Activated effector memory CD4-positive, alpha-beta T cell treated with Interleukin-2 at 50 U/mL for 16 hours (primary cell): ENCODE data around the gene NEK6.

Experiments
- DNase-seq: peaks from one replicate; pipeline ENCODE4 v3.0.0-alpha.2; 2020

The NEK6 gene

DNA sequence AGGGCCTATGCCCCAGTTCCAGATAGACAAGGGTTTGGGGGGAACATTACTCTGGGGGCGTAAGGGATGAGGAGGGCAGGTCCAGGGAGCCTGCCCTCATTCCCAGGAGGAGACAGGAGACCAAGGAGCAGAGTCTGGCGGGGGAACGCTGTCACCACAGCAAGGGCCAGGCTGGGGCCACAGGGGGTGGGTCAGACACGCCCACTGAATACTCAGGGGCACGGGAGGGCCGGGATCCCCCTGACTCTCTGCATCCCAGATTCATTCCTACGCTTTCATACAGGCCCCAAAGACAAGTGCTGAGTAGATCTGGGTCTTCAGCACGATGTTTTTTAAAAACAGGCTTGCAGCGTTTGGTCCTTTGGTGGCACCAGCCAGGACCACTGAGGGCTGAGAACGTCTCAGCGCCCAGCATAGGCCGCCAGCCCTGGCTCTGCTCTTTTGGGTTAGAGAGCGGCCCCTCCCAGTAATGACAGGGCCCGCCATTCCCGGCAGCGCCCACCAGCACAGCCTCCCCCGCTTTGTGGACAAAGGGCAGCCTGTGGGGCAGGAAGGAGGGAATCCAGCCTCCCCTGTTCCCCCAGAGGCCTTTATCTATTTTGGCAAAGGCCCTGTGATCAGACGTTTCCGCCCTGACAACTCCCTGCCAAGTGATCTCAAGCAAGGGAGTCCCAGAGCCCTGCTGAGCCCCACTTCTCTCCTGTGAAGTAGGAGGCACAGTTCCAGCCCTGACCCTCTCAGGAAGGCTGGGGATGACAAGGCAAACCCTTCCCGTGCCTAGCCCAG is 24.9 kb downstream of the NEK6 start:
- no peak for DNase-seq

GRCh38 chr9:124283228-124283814 is 25.6 kb downstream of the NEK6 start:
- DNase-seq: no peak

DNA sequence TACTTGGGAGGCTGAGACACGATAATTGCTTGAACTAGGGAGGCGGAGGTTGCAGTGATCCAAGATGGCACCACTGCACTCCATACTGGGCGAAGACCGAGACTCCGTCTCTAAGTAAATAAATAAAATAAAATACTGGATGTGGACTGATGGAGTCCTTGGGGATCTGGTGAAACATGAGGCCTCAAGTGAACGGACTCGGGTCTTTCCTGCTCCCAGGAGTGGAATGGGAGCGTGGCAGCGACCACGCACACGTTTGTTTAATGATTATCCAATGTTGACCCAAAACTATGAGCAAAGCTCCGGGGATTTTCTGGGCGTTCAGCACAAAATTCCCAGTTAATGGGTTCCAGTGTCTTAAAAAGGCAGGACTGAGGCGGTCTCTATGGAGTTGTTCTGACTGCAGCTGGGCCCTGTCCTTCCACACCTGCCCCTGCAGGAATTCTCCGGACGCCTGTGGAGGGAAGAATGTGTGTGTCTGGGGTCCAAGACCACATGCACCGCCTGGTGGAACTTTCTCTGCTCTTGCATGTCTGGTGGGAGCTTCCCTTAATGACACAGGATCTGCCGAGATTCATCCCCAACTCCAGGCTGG is 26.6 kb downstream of the NEK6 start:
- no peak for DNase-seq

DNA sequence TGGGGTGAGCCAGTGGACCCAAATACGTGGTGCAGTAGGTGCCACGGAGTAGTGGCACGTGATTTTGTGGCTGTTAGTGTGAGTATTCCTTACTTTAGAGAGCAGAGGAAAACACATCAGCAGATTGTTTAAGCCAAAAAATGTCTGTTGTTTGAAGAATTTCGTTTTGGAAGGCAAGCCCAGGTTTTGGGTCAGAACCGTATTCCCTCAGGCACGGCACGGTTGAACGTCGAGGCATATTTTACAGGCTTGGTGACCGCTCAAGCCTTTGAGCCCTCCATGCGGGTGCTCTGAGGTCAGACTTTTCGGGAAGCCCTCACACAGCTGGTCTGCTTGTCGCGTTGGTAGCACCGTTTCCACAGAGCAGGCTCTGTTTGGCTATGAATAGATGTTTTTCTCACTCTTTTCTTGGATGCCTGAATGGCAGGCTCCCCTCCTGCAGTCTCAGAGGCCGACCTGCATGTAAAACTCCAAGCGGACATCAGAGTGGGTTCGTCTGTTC is 27.2 kb downstream of the NEK6 start:
- no peak for DNase-seq

- DNase-seq: no peak
Measured at GRCh38 chr9:124285490-124285889, 27.7 kb downstream of the NEK6 start.

DNA sequence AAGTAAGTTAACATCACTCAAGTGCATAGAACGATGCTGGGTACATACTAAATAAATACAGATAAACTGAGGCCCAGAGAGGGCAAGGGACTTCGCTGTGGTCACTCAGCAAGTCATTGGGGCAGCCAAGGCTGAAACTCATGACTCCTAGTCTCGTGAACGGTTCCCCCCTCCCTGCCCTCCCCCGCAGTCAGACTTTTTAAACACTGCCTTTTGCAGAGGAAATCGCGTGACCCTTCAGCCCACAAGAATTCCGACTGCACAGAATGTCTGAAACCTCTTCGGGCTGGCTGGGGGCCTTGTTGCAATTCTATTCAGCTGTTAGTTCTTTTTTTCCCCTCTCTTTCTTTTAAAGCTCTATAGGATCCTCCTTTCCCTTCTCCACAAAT is 28.1 kb downstream of the NEK6 start:
- peak; percentile 33 for DNase-seq

DNA sequence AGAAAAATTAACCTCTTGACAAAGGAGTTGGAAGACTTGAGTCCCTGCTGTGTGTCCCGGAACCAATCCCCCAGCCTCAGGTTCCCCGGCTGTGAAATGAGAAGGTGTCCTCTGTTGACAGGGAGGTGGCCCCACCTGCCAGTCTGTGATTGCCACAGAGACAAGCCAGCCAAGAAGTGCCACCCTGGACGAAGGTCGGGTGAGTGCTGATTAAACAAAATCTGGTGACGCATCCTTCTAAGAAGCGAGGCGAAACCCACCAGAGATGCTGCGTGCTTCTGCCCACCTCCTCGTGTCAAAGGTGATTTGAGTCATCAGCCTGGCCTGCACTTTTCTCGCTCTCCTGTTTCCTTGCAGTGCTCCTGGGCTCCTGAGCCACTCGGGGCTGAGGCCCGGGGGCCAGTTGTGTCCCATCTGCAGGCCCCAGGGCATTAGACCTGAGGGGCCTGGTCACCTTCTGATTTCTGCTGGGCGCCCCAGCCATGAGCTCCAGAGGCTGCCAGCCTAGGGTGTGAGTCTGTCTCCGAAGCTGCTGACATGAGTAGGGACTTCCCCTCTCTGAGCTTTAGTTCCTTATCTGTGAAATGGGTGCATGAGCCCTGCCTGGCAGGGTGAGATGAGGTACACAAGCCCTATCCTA is 28.7 kb downstream of the NEK6 start:
- DNase-seq: peak; percentile 42

- no peak for DNase-seq
Measured at GRCh38 chr9:124290053-124290591, 32.4 kb downstream of the NEK6 start.

- no peak for DNase-seq
Measured at GRCh38 chr9:124290743-124291554, 33.2 kb downstream of the NEK6 start.

DNA sequence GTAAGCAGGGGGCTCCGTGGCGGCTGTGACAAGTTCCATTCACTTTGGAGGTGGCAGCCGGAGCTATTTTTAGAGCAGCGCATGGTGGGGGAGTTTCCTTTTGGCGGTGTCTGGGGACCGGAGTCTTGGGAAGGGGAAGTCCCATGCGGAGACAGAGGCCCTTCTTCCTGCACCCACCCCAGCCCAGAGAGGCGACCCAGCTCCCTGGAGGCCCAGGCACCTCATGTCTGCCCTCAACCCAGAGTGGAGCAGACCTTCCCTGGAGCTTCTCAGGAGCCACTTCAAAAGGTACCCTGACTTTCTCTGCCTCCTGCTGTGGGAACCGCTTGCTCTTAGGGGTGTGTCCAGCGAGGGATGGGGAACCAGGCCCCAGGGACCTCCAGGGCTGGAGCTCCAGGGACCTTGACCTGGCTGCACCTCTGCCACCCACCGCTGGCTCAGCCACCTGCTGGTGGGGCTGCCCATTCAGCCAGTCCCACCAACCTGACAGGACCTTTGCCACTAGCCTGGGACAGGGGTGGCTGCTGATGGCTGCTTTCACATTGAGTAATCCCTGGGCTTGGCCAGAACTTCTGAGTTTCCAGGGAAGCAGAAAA is 34.1 kb downstream of the NEK6 start:
- DNase-seq: no peak

DNA sequence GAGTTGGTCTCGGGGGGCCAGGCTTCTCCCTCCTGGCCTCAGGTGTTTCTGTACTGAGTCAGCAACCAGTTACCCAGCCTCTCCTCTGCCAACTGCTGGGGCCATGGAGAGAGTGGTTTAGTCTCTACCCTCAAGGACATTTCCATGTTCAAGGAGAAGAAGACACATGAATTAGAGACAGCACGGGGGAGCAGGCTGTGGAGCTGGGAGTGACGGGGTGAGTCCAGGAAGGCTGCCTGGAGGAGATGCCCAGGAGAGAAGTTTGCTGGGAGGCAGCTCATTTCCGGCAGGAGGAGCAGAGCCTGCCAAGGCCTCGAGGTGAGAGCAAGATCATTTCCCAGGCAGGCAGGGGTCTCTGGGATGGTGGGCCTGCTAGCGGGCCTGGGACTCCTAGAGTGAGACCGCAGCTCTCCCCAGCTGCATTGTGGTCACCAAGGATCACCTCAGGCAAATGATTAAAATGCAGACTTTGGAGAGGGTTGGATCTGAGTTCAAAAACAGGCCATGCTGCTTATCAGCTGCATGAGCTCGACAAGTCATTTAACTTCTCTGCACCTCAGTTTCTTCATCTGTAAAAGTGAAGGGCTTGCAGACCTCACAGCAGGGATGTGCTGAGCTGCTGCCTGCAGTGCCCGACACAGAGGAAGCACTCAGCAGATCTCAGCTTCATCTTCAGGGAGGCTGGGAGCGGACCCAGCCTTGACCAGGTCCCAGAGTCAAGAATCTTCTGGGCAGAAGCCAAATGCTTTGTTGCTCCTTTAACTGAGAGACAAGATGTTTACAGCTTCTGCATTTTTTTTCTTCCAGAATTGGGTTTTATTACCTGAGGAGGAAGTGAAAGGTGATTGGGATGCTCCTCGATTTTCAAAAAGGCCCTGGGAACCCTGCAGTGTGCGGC is 35.2 kb downstream of the NEK6 start:
- DNase-seq: no peak

GRCh38 chr9:124293718-124294506 is 36.2 kb downstream of the NEK6 start:
- no peak for DNase-seq

DNA sequence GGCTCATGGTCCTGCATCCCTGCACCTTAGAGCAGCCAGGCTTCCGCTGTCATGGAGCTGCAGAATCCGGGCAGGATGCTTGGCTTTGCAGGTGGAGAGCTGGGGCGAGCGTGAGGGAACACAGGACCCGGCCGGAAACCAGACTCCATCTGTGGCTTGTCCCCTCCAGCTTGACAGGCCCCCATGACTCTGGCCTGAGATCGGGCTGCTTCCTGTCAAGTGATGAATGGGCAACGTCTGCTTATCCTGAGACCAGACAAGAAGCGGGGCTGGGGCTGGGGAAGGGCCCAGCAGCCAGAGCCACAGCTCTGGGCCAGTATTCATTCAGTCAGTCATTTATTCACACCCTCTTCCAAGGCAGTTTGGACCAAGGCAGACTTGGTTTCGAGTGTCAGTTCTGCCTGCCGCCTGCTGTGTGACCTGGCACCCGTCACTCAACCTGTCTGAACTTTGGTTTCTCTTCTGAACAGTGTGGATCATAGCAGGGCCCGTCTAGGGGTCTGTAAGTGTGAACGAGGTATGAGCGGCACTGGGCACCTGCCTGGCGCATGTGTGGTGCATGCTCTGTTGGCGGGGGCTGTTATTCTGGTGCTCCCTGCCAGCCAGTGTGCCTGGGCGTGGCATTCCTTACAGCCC is 37.5 kb downstream of the NEK6 start:
- no peak for DNase-seq

DNA sequence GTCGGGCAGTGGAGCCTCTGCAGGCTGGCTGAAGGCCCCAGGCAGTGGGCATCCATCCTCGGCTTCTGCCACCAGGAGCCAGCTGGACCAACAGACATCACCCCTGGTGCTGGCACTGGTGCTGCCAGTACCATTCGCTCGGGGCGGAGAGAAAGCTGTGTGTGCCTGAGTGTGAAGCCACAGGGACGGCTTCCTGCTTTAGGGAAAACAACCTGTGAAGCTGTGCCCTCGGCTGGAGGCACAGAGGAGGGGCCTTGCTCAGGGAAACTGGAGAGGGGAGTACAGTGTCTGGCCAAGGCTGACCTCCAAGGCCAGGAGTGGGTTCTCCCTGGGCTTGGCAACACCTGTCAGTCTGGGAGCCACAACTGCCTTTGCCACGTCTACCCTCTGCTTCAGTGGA is 38.3 kb downstream of the NEK6 start:
- no peak for DNase-seq

DNA sequence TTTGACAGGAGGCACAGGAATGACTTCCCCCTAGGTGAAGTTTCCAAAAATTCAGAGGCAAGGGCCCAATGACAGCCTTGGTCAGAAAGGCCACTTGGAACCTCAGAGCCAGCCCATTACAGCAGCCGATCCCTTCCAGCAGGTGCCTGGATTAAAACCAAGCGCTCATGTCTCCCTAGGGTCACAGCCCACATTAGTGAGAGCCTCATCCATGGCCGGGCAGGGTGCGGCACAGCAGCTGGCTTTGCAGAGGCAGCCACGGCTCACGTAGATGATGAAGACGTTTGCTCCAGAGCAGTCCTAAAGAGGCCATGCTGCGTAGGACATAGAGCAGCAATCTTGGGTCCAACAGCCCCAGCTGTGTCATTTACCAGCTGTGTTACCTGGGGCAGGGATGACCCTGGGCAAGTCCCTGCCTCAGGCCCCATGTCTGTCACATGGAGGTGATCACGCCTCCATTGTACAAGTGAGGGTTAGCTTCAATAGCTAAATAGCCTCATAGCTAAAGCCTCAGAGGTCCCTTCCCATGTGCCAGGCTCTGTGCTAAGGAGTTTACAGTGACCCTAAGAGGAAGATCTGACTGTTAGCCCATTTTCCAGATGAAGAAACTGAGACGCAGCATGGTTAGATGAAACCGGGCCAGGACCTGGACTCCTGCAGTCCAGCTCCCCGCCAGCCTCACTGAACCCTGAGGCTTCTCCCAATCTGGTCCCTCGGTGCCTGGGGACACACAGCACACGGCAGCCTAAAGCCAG is 39.2 kb downstream of the NEK6 start:
- DNase-seq: no peak

- DNase-seq: no peak
Measured at GRCh38 chr9:124297551-124297901, 39.8 kb downstream of the NEK6 start.

- no peak for DNase-seq
Measured at GRCh38 chr9:124297915-124298645, 40.3 kb downstream of the NEK6 start.

- no peak for DNase-seq
Measured at GRCh38 chr9:124298646-124299235, 41.0 kb downstream of the NEK6 start.
